Jurkat, Clone E6-1 (cell line): ENCODE measurements around the gene CYP3A5.
"Not testable (repeated sequence)": the region's sequence is repeated elsewhere in the genome, so short reads cannot be mapped to it uniquely, and the experiment has no call there.

Source experiments
- DNase-seq: peaks from one replicate; pipeline ENCODE4 v3.0.0-alpha.2; 2011; ENCODE audit warnings: low read depth, low spot score
- H3K4me3 ChIP-seq: 2 replicates; pipeline ENCODE4 v1.5.1; 2011; ENCODE audit warnings: mild to moderate bottlenecking, low read length, control low read depth, moderate library complexity

The CYP3A5 gene

GRCh38 chr7:99648843-99649242 is 31.0 kb downstream of the CYP3A5 start:
- DNase-seq, result no peak

DNA sequence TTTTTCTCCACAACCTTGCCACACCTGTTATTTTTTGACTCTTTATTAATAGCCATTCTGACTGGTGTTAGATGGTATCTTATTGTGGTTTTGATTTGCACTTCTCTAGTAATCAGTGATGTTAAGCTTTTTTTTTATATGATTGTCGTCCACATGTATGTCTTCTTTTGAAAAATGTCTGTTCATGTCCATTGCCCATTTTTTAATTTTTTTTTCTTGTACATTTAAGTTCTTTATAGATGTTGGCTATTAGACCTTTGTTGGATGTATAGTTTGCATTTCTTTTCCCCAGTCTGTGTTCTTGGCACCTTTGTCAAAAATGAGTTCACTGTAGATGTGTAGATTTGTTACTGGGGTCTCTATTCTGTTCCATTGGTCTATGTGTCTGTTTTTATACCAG is 34.2 kb downstream of the CYP3A5 start:
- DNase-seq, result no peak
- no peak overlapping the region for H3K4me3 ChIP-seq

More at GRCh38 chr7:99648843-99649242, 31.0 kb downstream of the CYP3A5 start:
- no peak overlapping the region for H3K4me3 ChIP-seq

GRCh38 chr7:99644431-99644830 is 35.4 kb downstream of the CYP3A5 start:
- no peak for DNase-seq
- H3K4me3 ChIP-seq, result no peak overlapping the region

DNA sequence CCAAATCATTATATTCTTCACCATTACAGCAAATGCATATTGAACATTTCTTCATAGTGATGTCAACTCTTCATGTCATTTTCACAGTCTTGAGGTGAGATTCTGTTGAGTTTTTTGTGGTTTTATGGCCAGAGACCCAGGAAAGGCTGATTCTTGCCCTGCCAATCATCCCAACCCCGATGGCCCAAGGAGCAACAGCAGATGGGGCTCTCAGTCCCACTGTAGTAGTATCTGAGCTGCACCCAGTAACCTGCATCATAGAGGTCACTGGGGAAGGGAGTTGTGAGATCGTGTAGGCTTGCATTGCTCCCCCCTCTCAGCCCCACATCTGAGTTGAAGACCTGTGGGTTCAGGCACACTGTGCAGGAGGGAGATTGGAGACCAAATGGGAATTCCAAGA is 36.3 kb downstream of the CYP3A5 start:
- DNase-seq, result no peak

GRCh38 chr7:99642027-99642426 is 37.8 kb downstream of the CYP3A5 start:
- H3K4me3 ChIP-seq, result no peak overlapping the region
- no peak for DNase-seq

More for the DNA sequence above, 36.3 kb downstream of the CYP3A5 start:
- no peak overlapping the region for H3K4me3 ChIP-seq

GRCh38 chr7:99639267-99639666 is 40.5 kb downstream of the CYP3A5 start:
- no peak for DNase-seq
- H3K4me3 ChIP-seq, result no peak overlapping the region

DNA sequence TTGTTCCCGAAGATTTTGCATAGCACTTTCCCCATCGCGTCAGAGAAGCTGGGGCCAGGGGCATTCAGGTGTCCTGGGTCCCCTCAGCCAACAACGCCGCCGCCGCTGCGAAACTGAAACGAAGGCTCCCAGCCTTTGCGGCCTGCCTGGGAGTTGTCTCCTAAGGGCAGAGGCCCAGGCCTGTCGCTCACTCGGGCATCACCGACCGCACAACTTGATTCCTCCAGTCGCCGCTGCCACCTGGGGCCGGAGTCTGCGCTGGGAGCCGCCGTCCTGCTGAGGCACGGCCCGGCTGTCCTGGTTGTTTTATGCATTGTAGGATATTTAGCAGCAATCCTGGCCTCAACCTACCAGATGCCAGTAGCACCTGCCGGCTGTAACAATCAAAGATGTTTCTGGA is 41.1 kb downstream of the CYP3A5 start:
- no peak overlapping the region for H3K4me3 ChIP-seq
- no peak for DNase-seq

DNA sequence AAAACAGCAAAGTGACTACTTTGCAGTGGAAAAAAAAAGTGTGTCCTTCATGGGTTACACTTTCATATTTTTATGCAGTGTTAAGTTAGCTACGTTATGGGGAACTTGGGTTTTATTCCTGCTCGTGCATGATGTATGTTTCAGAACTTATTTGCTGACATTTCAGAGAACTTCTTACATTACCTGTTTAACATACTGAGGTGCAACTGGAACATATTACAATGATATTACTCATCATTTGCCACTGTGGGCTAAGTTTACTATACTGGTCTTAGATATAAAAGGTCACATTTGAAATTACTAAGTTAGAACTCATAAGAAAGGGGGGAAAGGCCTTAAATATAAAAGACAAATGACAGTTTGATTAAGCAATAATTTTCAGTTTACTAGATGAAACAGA is 42.4 kb downstream of the CYP3A5 start:
- H3K4me3 ChIP-seq, DNase-seq: not testable (repeated sequence)

DNA sequence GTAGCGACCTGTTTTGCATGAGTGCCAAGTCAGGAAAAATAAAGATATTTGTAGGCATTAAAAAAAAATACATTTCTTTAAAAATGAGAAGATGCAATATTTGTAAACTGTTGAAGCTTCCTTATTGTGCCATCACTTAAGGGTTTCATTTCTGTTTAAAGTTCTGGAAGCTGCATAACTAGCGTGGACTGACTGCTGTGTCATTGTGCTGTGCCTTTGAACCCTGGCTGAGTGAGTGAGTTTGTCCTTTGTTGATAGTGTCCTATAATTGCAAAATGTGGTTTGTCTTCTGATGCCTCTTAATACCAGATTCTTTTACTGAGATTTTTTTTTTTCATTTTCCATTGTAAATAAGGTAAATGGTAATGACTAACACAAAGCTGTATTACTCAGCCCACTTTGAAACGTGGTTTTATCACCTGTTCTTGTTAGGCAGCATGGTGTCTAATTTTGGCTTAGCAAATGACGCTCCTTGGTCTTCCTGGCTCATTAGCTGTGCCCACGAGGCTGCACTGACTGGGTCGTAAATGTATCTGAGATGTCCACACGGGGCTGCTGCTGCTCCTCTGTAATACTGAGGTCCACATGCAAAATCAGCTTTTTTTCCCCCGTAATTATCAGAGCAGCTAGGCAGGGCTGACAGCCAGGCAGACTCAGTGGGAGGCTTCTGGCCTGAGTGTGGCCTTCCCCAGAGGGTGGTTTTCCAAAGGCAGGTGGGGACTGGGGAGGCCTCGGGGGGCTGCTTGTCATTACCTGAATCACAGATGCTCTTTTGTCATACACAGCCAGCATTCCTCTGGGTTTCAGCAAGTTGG is 48.3 kb downstream of the CYP3A5 start:
- DNase-seq, result no peak
- no peak overlapping the region for H3K4me3 ChIP-seq

GRCh38 chr7:99629643-99630042 is 50.2 kb downstream of the CYP3A5 start:
- DNase-seq, result no peak
- no peak overlapping the region for H3K4me3 ChIP-seq

- no peak overlapping the region for H3K4me3 ChIP-seq
- no peak for DNase-seq
Measured at GRCh38 chr7:99628471-99629465, 51.0 kb downstream of the CYP3A5 start.

GRCh38 chr7:99627513-99627912 is 52.3 kb downstream of the CYP3A5 start:
- no peak overlapping the region for H3K4me3 ChIP-seq

GRCh38 chr7:99626661-99627060 is 53.1 kb downstream of the CYP3A5 start:
- no peak for DNase-seq

More at GRCh38 chr7:99627513-99627912, 52.3 kb downstream of the CYP3A5 start:
- DNase-seq, result no peak

DNA sequence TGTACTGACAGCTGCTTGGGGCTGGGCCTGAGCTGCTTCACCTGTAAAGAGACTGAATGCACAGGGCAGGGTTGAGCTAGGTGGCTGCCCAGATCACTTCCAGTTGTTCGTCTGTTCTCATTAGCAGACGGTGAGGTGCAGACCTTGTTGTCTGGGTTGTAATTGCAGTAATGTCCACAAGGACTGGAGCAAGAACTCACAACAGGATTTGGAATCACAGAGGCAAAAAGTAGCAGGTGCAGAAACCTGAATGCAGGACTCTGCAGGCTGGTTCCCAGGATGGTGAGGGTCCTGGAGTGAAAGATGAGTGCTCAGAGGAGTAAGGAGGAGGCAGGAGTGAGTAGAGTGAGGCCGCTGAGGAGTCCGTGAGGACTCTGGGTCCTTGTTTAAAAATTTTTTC is 53.8 kb downstream of the CYP3A5 start:
- H3K4me3 ChIP-seq, result no peak overlapping the region

More at GRCh38 chr7:99626661-99627060, 53.1 kb downstream of the CYP3A5 start:
- H3K4me3 ChIP-seq, result no peak overlapping the region

DNA sequence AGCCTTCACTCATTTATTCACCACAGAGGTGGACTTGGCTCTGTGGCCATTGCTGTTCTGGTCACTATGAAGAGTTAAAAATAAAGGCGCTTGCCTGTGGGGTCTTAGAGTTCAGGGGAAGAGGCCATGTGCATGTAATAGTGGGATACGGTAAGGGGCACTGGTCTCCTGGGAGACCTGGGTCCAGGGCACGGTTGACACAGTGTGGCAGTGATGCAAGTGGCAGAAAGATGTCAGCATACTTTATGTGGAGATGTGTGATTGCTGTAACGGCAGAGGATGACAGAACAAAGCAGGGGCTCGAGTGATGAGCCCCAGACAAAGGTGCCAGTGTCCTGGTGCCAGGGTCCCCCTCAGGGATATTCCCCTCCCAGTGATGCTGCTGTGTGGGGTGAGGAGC is 54.5 kb downstream of the CYP3A5 start:
- DNase-seq, result no peak
- peak overlapping the region; percentile 57 for H3K4me3 ChIP-seq

More for the DNA sequence above, 53.8 kb downstream of the CYP3A5 start:
- DNase-seq, result no peak

GRCh38 chr7:99624484-99624883 is 55.3 kb downstream of the CYP3A5 start:
- peak overlapping the region; percentile 57 for H3K4me3 ChIP-seq
- peak; percentile 97 for DNase-seq

DNA sequence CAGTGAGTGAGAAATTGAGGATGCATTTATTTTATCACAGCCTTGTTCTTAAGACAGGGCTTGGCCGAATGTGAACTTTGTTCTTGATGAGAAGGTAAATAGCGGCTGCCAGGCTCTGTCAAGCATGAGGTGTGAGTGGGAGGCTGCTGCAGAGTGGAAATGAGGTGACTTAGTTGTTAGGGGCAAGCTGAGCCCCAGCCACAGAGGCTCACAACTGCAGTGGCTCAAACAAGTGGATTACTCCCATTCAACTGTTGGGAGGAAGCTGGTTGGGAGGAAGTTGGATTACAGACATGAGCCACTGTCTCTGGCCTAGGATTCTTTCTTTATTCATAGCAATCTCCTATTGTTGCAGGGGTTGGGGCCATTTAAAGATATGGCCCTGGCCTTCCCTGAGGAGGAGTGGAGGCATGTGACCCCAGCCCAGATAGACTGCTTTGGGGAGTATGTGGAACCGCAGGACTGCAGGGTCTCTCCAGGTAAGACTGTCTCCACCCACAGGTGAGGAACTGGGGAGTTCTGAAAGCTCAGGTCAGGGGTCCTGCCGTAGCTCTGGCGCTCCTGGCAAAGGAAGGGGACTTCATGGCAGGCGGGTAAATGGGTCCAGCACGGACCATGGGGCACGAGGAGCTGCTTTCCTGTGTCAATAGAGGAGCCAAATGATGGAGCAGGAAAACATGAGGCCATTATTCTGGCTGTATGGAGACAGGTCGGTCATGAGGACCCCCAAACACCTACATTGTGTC is 55.9 kb downstream of the CYP3A5 start:
- DNase-seq, result peak; percentile 56
- peak overlapping the region; percentile 57 for H3K4me3 ChIP-seq

DNA sequence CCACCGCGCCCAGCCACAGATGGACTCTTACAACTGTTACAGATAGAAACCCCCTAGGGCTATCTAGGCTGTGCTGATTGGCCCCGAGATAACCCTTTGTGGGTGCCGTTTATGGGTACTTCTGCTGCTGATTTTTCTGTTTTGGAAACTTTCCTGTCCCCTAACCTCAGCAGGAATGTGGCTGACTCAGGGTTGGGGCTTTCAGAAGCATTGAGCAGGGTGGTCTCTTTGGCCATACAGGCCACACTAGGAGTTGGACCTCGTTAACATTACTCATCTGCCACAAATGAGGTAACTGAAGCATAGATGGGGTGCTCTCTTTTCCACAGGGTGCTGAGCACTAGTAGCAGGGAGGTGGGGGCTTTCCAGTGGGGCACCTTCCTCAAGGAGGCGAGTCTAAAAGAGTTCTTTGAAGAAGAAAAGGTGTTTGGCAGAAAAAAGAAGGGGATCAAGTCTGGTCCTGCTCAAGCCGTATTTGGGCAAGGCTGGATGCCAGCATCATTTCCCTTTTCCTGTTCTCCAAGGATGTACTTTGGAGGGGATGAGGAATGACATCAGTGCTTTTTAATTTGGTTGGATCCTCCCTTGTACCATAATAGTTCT is 56.6 kb downstream of the CYP3A5 start:
- H3K4me3 ChIP-seq, result no peak overlapping the region
- no peak for DNase-seq

DNA sequence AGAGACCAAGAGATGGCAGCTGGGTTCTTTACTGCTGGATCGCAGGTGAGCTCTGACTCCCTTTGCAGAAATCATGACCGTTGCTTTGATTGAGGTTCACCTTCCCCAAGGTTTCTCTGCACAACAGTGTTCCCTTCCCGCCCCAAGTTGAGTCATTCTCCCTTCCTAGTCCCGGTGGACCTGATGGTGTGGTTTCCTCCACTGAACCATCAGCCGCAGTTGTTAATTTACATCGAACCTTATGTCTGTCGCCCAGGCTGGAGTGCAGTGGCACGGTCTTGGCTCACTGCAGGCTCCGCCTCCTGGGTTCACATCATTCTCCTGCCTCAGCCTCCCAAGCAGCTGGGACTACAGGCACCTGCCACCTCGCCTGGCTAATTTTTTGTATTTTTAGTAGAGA is 57.2 kb downstream of the CYP3A5 start:
- no peak for DNase-seq
- H3K4me3 ChIP-seq, result no peak overlapping the region
